AG09319 (cell line): ENCODE measurements around the gene SNX13.

Source experiments
- DNase-seq: peaks from one replicate; pipeline ENCODE4 v3.0.0-alpha.2; 2010; ENCODE audit warnings: low read depth; ENCODE audit errors: extremely low read depth
- CTCF ChIP-seq: IDR thresholded peaks from 2 replicates; pipeline ENCODE4 v1.5.1; 2011; ENCODE audit warnings: low read depth, mild to moderate bottlenecking, inconsistent platforms, low read length, moderate library complexity

Gene SNX13

GRCh38 chr7:17770710-17771375 is 169.5 kb downstream of the SNX13 start:
- TF ChIP-seq CTCF = no peak

GRCh38 chr7:17769918-17770317 is 170.4 kb downstream of the SNX13 start:
- TF ChIP-seq CTCF = peak; percentile 89
- peak; percentile 41 for DNase-seq

More at GRCh38 chr7:17770710-17771375, 169.5 kb downstream of the SNX13 start:
- DNase-seq = no peak

- DNase-seq = no peak
- no peak for TF ChIP-seq CTCF
Observed at GRCh38 chr7:17758008-17758407, 182.3 kb downstream of the SNX13 start.

GRCh38 chr7:17746020-17746530 is 194.2 kb downstream of the SNX13 start:
- DNase-seq = no peak
- TF ChIP-seq CTCF = no peak

GRCh38 chr7:17745610-17746009 is 194.7 kb downstream of the SNX13 start:
- no peak for DNase-seq
- TF ChIP-seq CTCF = no peak

GRCh38 chr7:17743316-17743715 is 197.0 kb downstream of the SNX13 start:
- DNase-seq = no peak
- no peak for TF ChIP-seq CTCF

- no peak for TF ChIP-seq CTCF
- no peak for DNase-seq
Observed at GRCh38 chr7:17741426-17741825, 198.9 kb downstream of the SNX13 start.
